Effector memory CD4-positive, alpha-beta T cell (primary cell): ENCODE results near the gene GPM6B.

Source experiments
- DNase-seq, 3 donors: peaks; one replicate each; pipeline ENCODE4 v3.0.0-alpha.2; 2020
- H3K27ac ChIP-seq: 2 replicates; pipeline ENCODE4 v1.7.0; 2013; ENCODE audit warnings: mild to moderate bottlenecking, low read length, moderate library complexity; ENCODE audit not compliant: insufficient read depth, poor library complexity, severe bottlenecking
- H3K27me3 ChIP-seq: replicated peaks from 2 replicates; pipeline ENCODE4 v1.7.0; 2013; ENCODE audit warnings: mild to moderate bottlenecking, low read length; ENCODE audit not compliant: insufficient read depth, control insufficient read depth, poor library complexity, severe bottlenecking
- H3K36me3 ChIP-seq: 2 replicates; pipeline ENCODE4 v1.7.0; 2013; ENCODE audit warnings: mild to moderate bottlenecking, low read length, moderate library complexity; ENCODE audit not compliant: control insufficient read depth, insufficient read depth
- H3K4me1 ChIP-seq: 2 replicates; pipeline ENCODE4 v1.7.0; 2013; ENCODE audit warnings: low read length, mild to moderate bottlenecking; ENCODE audit not compliant: control insufficient read depth, insufficient read depth, poor library complexity, severe bottlenecking
- H3K4me3 ChIP-seq: 2 replicates; pipeline ENCODE4 v1.7.0; 2013; ENCODE audit warnings: low read length, low read depth, mild to moderate bottlenecking; ENCODE audit not compliant: insufficient read depth, poor library complexity, severe bottlenecking
- H3K9me3 ChIP-seq: 2 replicates; pipeline ENCODE4 v1.7.0; 2013; ENCODE audit warnings: mild to moderate bottlenecking, low read length, moderate library complexity; ENCODE audit not compliant: control insufficient read depth

The GPM6B gene

GRCh38 chrX:13843150-13843721, 26.3 kb upstream of the GPM6B start:
- H3K4me1 ChIP-seq = no peaks in the 10 kb centered on the region
- H3K9me3 ChIP-seq = no peaks in the 10 kb centered on the region
- no peaks in the 10 kb centered on the region for H3K36me3 ChIP-seq
- H3K4me3 ChIP-seq = no peak overlapping the region
- no peaks in the 10 kb centered on the region for H3K27me3 ChIP-seq
- no peak overlapping the region for H3K27ac ChIP-seq
- DNase-seq = no peak

DNA sequence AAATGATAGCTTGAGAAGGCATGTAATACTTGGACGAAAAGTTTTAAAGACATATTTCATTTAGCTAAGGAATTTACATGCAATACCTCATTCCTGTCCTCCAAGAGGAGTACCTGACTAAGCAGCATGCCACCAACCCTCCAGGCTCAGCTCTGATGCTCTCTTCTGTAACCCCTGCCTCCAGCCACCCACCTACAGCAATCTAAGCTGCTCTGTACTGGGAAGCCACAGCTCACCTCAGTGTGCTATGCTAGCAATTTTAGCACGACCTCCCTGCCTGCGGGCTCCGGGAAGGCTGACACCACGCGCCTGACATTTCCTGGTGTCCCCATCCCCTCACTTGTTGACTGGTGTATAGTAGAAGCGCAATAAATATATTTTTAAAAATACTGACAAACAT, 23.2 kb upstream of the GPM6B start:
- Histone ChIP-seq H3K4me1 (no peaks in the 10 kb centered on the region), H3K27me3 (no peaks in the 10 kb centered on the region), H3K9me3 (no peaks in the 10 kb centered on the region)

DNA sequence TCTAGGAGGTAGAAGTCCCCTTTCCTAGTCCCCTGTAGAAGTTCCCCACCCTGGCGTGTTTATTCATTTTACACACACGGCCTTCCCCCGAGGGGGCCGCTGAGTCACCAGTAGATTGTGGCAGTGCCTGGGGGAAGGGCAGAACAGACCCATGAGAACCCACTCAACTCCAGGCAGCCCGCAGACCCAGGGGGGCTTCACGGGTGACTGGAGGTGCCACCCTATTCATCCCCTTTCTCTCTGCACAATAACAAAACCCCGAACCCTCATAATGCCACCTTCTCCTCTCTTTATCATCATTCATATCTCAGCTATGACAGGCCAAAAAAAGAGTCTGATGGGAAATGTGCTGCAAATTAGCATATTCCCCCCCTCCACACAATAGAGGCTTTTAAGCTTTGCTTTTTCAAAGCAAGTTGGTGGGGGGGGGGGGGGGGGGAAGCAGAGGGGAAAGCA, 20.4 kb upstream of the GPM6B start:
- Histone ChIP-seq H3K9me3 (no peaks in the 10 kb centered on the region), H3K4me3 (no peak overlapping the region), H3K27ac (no peak overlapping the region), H3K27me3 (no peaks in the 10 kb centered on the region), H3K36me3 (no peaks in the 10 kb centered on the region), H3K4me1 (no peaks in the 10 kb centered on the region)
- no peak for DNase-seq

More for the DNA sequence above, 23.2 kb upstream of the GPM6B start:
- no peak for DNase-seq
- Histone ChIP-seq H3K27ac (no peak overlapping the region), H3K36me3 (no peaks in the 10 kb centered on the region), H3K4me3 (no peak overlapping the region)

- Histone ChIP-seq H3K9me3 (no peaks in the 10 kb centered on the region), H3K4me3 (no peak overlapping the region), H3K27ac (no peak overlapping the region), H3K4me1 (no peaks in the 10 kb centered on the region), H3K27me3 (no peaks in the 10 kb centered on the region), H3K36me3 (no peaks in the 10 kb centered on the region)
- no peak for DNase-seq
These were observed 19.7 kb upstream of the GPM6B start for GRCh38 chrX:13836575-13836974.

DNA sequence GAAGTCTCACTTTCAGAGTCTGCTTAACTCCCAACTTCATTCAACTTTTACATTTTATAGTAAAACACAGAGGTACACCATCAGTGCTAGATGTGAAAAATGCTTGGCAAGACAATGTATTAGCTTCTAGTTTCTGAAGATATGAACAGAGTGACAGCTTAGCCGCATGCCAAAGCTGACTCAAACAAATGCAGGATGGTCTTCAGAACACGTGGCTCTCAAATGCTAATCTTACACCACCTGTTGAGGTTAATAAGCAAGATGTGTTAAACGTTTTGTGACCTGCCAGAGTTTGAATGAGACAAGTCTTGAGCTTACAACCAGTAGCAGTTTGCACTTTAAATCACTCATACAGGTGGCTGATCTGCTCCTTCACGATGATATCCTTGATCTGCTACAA, 18.9 kb upstream of the GPM6B start:
- H3K4me1 ChIP-seq = no peaks in the 10 kb centered on the region
- H3K27me3 ChIP-seq = no peaks in the 10 kb centered on the region
- H3K36me3 ChIP-seq = no peaks in the 10 kb centered on the region
- no peak overlapping the region for H3K27ac ChIP-seq
- H3K9me3 ChIP-seq = no peaks in the 10 kb centered on the region
- no peak for DNase-seq
- H3K4me3 ChIP-seq = no peak overlapping the region

- H3K36me3 ChIP-seq = no peaks in the 10 kb centered on the region
- no peak overlapping the region for H3K4me3 ChIP-seq
- no peak overlapping the region for H3K27ac ChIP-seq
- no peaks in the 10 kb centered on the region for H3K27me3 ChIP-seq
- H3K4me1 ChIP-seq = no peaks in the 10 kb centered on the region
- DNase-seq = no peak
- H3K9me3 ChIP-seq = no peaks in the 10 kb centered on the region
These were observed 17.5 kb upstream of the GPM6B start for GRCh38 chrX:13834355-13834754.

DNA sequence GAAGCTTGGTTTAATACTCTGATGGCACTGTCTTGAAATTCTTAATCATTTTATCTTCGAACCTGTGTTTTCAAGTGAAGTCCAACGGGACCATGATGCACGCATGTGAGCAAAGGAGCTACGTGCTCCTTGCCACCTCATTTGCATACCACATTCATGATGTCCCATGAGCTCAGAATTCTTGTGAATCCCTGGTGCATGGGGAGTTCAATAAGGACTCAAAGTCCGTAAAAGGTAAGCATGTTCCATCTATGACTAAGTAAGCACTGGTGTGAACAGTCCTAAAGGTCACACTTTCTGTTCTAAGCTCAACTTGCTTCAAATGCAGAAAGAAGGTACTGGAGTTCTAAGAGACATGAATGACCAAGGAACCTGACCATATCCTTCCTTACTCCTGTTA, 13.1 kb upstream of the GPM6B start:
- DNase-seq = no peak
- Histone ChIP-seq H3K36me3 (no peaks in the 10 kb centered on the region), H3K27ac (no peak overlapping the region), H3K4me1 (no peaks in the 10 kb centered on the region), H3K9me3 (no peaks in the 10 kb centered on the region), H3K27me3 (no peaks in the 10 kb centered on the region), H3K4me3 (no peak overlapping the region)

DNA sequence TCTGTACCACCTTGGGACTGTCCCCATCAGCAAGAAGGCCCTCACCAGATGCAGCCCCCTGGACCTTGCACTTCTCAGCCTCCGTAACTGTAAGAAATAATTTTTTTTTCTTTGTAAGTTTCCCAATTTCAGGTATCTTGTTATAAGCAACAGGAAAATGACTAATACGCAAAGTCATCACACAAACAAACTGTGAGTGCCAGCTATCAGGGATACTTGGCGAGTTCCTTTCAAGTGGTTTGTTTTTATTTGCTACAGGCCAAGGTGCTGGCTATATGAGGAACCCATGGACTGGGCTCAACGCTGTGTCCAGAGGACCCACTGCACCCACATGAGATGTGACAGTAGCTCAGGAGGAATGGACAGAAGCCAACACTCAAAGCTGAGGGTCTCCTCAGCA, 11.5 kb upstream of the GPM6B start:
- Histone ChIP-seq H3K9me3 (no peaks in the 10 kb centered on the region), H3K36me3 (no peaks in the 10 kb centered on the region), H3K4me1 (no peaks in the 10 kb centered on the region), H3K27ac (no peak overlapping the region), H3K27me3 (no peaks in the 10 kb centered on the region), H3K4me3 (no peak overlapping the region)
- DNase-seq = no peak

DNA sequence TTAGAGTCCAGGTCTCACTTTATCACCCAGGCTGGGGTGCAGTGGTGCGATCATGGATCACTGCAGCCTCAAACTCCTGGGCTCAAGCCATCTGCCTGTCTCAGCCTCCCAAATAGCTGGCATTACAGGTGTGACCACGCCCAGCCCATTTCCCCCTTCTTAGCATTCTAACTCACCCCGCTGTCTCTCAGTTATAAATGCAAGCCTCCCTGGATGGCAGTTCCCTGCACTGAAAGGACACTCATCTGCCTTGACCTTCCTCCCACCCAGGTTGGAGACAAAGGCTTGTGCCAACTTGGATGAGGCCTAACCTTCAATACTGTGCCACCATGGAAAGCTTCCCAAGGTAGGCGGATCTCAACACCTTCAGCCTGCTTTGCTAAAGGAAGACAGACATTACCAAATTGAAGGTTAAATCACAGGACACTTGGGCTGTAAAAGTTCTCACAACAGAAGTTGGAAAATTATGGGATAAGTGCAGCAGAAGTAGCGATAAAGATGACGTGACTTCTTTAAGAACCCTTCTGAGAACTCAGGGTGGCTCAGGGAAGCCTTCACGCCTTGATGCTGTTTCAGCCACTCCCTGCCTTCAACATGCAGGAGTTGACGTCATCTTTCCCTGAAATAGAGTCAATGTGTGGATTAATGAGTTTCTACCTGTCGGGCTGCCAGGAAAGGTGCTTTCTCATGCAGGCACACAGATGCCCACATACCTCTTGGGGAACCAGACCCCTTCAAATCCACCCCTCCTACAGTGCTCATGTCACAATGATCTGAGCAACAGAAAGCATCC, 10.6 kb upstream of the GPM6B start:
- no peaks in the 10 kb centered on the region for H3K36me3 ChIP-seq

DNA sequence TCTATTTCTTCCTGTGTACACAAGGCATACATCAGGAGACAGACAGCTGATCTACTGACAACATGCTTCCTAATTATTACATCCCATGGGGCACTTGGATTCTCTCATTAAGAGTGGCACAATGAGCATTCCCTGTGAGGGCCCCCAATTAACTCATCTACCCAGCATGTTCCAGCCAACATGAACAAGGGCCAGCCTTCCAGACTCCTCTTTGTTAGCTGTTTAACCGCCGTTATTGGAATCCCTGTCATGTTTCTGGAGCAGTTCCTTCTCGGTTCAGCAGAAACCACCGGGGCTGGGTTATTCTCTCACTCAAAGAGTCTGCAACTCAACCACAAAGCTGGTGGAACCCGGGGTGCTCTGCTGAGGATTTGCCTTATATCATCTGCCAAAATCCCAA, 9.9 kb upstream of the GPM6B start:
- Histone ChIP-seq H3K4me1 (no peaks in the 10 kb centered on the region), H3K4me3 (no peak overlapping the region), H3K27me3 (no peaks in the 10 kb centered on the region), H3K27ac (no peak overlapping the region), H3K9me3 (no peaks in the 10 kb centered on the region), H3K36me3 (no peaks in the 10 kb centered on the region)
- no peak for DNase-seq

More for the DNA sequence above, 10.6 kb upstream of the GPM6B start:
- H3K27ac ChIP-seq = no peak overlapping the region
- DNase-seq = no peak
- no peaks in the 10 kb centered on the region for H3K4me1 ChIP-seq
- no peaks in the 10 kb centered on the region for H3K27me3 ChIP-seq
- H3K9me3 ChIP-seq = no peaks in the 10 kb centered on the region
- no peak overlapping the region for H3K4me3 ChIP-seq
